Adipocyte (in vitro differentiated cells): ENCODE measurements around the gene STAT5A.
"Not testable (repeated sequence)": the region's sequence is repeated elsewhere in the genome, so short reads cannot be mapped to it uniquely, and the experiment has no call there.

ENCODE experiments used
- DNase-seq: peaks from one replicate; pipeline ENCODE4 v3.0.0-alpha.2; 2015; ENCODE audit warnings: low read depth
- H3K27me3 ChIP-seq: replicated peaks from 2 replicates; pipeline ENCODE4 v1.7.0; 2013; ENCODE audit warnings: mild to moderate bottlenecking, low read length, moderate library complexity; ENCODE audit not compliant: control insufficient read depth, insufficient read depth
- H3K36me3 ChIP-seq: 2 replicates; pipeline ENCODE4 v1.7.0; 2013; ENCODE audit warnings: low read length, mild to moderate bottlenecking, moderate library complexity; ENCODE audit not compliant: control insufficient read depth, insufficient read depth, severe bottlenecking
- H3K4me1 ChIP-seq: 2 replicates; pipeline ENCODE4 v1.7.0; 2013; ENCODE audit warnings: mild to moderate bottlenecking, low read length, moderate library complexity; ENCODE audit not compliant: control insufficient read depth, insufficient read depth
- H3K4me3 ChIP-seq: 2 replicates; pipeline ENCODE4 v1.7.0; 2013; ENCODE audit warnings: mild to moderate bottlenecking, low read length, moderate library complexity
- H3K9ac ChIP-seq: 2 replicates; pipeline ENCODE4 v1.7.0; 2013; ENCODE audit warnings: mild to moderate bottlenecking, low read length, moderate library complexity
- H3K9me3 ChIP-seq: 2 replicates; pipeline ENCODE4 v1.7.0; 2013; ENCODE audit warnings: mild to moderate bottlenecking, low read length, moderate library complexity; ENCODE audit not compliant: control insufficient read depth

STAT5A gene

GRCh38 chr17:42304187-42305030, 16.1 kb downstream of the STAT5A start:
- H3K4me1 ChIP-seq: peaks cover 2% of the 10 kb centered on the region
- H3K36me3 ChIP-seq: peaks cover 89% of the 10 kb centered on the region
- no peaks in the 10 kb centered on the region for H3K27me3 ChIP-seq
- H3K9ac ChIP-seq: no peak overlapping the region
- no peaks in the 10 kb centered on the region for H3K9me3 ChIP-seq
- H3K4me3 ChIP-seq: no peak overlapping the region
- no peak for DNase-seq

- H3K9me3 ChIP-seq, H3K4me3 ChIP-seq, H3K9ac ChIP-seq, H3K27me3 ChIP-seq, H3K4me1 ChIP-seq, DNase-seq: not testable (repeated sequence)
- peaks cover 92% of the 10 kb centered on the region for H3K36me3 ChIP-seq
These were observed 16.7 kb downstream of the STAT5A start for GRCh38 chr17:42305031-42305330.

- Histone ChIP-seq H3K9ac (no peak overlapping the region), H3K4me3 (no peak overlapping the region)
- DNase-seq: no peak
These were observed 17.5 kb downstream of the STAT5A start for GRCh38 chr17:42305543-42306384.

GRCh38 chr17:42306385-42306667, 18.0 kb downstream of the STAT5A start:
- H3K4me3 ChIP-seq: no peak overlapping the region
- no peaks in the 10 kb centered on the region for H3K9me3 ChIP-seq
- DNase-seq: no peak
- peaks cover 21% of the 10 kb centered on the region for H3K4me1 ChIP-seq
- peaks cover 95% of the 10 kb centered on the region for H3K36me3 ChIP-seq
- no peak overlapping the region for H3K9ac ChIP-seq
- H3K27me3 ChIP-seq: no peaks in the 10 kb centered on the region

More at GRCh38 chr17:42305543-42306384, 17.5 kb downstream of the STAT5A start:
- Histone ChIP-seq H3K27me3 (no peaks in the 10 kb centered on the region), H3K4me1 (peaks cover 15% of the 10 kb centered on the region), H3K36me3 (peaks cover 97% of the 10 kb centered on the region), H3K9me3 (no peaks in the 10 kb centered on the region)

DNA sequence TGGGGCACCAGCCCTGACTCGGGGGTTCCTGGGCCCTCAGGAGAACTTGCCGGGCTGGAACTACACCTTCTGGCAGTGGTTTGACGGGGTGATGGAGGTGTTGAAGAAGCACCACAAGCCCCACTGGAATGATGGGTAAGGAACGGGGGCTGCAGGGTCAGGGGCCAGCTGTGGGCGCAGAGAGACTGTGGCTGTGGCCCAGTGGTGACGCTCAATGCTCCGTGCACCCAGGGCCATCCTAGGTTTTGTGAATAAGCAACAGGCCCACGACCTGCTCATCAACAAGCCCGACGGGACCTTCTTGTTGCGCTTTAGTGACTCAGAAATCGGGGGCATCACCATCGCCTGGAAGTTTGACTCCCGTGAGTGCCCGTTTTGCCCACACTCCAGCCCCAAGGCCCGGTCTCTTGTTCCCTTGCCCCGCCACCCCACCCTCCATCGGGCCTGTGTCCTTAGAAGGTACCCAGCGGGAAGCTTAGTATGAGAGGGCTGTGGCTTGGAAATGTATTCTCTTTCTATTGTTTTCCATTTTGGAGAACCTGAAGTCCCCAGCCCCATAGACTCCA, 19.1 kb downstream of the STAT5A start:
- no peak overlapping the region for H3K4me3 ChIP-seq

DNA sequence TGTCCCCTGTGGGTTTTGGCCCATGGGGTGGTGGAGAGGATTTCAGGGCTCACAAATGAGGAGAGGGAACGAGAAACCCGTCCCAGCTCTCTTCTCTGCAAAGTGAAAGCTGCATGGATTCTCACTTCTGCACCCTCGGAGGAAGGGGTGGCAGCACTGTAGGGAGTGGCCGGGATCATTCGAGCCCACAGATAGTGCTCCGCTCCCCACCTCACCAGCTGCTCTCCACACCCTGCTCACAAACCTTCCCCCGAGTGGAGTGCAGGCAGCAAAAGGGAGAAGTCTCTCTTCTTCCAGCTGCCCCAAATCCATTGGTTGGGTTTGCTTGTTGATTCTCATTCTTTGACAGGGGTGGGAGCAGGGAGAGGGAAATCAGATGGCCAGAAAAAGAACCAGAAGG, 20.1 kb downstream of the STAT5A start:
- Histone ChIP-seq H3K9ac (peak overlapping the region; percentile 81), H3K27me3 (no peaks in the 10 kb centered on the region), H3K9me3 (no peaks in the 10 kb centered on the region), H3K4me3 (no peak overlapping the region), H3K4me1 (peaks cover 29% of the 10 kb centered on the region), H3K36me3 (peaks cover 78% of the 10 kb centered on the region)
- DNase-seq: no peak

More for the DNA sequence above, 19.1 kb downstream of the STAT5A start:
- no peak for DNase-seq
- peaks cover 83% of the 10 kb centered on the region for H3K36me3 ChIP-seq
- H3K9me3 ChIP-seq: no peaks in the 10 kb centered on the region
- peaks cover 29% of the 10 kb centered on the region for H3K4me1 ChIP-seq
- no peaks in the 10 kb centered on the region for H3K27me3 ChIP-seq
- no peak overlapping the region for H3K9ac ChIP-seq

DNA sequence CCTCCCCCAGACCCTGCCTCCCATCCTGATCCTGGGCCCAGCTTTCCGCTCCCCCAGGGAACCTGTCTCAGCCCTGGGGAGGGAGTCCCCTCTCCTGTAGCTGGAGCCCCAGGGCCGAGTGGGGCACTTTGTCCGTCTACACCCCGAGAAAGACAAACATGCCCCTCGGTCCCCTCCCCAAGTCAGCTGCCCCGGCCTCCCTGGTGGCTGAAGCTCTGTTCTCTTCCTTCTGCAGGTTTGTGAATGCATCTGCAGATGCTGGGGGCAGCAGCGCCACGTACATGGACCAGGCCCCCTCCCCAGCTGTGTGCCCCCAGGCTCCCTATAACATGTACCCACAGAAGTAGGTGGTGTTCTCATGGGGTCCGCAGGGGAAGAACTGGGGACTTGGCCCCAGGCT, 20.8 kb downstream of the STAT5A start:
- peaks cover 78% of the 10 kb centered on the region for H3K36me3 ChIP-seq
- H3K9me3 ChIP-seq: no peaks in the 10 kb centered on the region
- H3K9ac ChIP-seq: peak overlapping the region; percentile 81
- no peaks in the 10 kb centered on the region for H3K27me3 ChIP-seq
- DNase-seq: no peak
- H3K4me3 ChIP-seq: no peak overlapping the region
- H3K4me1 ChIP-seq: peaks cover 32% of the 10 kb centered on the region

DNA sequence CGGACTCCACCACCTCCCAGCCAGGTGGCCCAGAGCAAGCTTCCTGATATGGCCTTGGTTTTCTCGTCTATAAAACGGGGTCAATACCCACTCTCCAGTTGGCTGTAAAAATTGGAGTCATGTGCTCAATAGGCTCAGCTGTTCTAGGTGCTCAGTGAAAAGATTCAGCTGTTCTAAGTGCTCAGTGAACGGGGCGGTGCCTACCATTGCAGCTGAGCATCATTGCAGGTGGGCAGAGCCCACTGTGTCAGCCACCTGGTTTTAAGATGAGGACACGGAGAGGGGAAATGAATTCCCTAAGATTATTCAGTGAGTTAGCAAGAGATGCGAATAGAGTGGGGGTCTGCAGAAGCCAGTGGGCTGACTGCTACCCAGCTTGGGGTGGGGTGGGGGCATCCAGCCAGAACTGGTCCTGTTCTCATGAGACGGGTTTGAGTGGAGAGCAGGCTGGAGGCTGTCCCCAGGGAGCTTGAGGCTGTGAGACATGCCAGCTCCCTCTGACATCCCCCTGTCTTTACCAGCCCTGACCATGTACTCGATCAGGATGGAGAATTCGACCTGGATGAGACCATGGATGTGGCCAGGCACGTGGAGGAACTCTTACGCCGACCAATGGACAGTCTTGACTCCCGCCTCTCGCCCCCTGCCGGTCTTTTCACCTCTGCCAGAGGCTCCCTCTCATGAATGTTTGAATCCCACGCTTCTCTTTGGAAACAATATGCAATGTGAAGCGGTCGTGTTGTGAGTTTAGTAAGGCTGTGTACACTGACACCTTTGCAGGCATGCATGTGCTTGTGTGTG, 21.9 kb downstream of the STAT5A start:
- no peaks in the 10 kb centered on the region for H3K27me3 ChIP-seq
- peaks cover 32% of the 10 kb centered on the region for H3K4me1 ChIP-seq
- no peak for DNase-seq
- H3K9me3 ChIP-seq: no peaks in the 10 kb centered on the region
- peaks cover 80% of the 10 kb centered on the region for H3K36me3 ChIP-seq
- H3K4me3 ChIP-seq: no peak overlapping the region
- H3K9ac ChIP-seq: peak overlapping the region; percentile 81

DNA sequence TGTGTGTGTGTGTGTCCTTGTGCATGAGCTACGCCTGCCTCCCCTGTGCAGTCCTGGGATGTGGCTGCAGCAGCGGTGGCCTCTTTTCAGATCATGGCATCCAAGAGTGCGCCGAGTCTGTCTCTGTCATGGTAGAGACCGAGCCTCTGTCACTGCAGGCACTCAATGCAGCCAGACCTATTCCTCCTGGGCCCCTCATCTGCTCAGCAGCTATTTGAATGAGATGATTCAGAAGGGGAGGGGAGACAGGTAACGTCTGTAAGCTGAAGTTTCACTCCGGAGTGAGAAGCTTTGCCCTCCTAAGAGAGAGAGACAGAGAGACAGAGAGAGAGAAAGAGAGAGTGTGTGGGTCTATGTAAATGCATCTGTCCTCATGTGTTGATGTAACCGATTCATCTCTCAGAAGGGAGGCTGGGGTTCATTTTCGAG, 22.5 kb downstream of the STAT5A start:
- Histone ChIP-seq H3K9ac (peak overlapping the region; percentile 81), H3K27me3 (no peaks in the 10 kb centered on the region), H3K36me3 (peaks cover 80% of the 10 kb centered on the region), H3K4me3 (peak overlapping the region; percentile 1), H3K4me1 (peaks cover 32% of the 10 kb centered on the region), H3K9me3 (no peaks in the 10 kb centered on the region)
- no peak for DNase-seq

GRCh38 chr17:42311240-42312034, 23.1 kb downstream of the STAT5A start:
- H3K4me1 ChIP-seq: peaks cover 32% of the 10 kb centered on the region
- H3K27me3 ChIP-seq: no peaks in the 10 kb centered on the region
- peak overlapping the region; percentile 14 for H3K4me3 ChIP-seq
- peak overlapping the region; percentile 81 for H3K9ac ChIP-seq
- peak; percentile 97 for DNase-seq
- H3K9me3 ChIP-seq: no peaks in the 10 kb centered on the region
- H3K36me3 ChIP-seq: peaks cover 80% of the 10 kb centered on the region
